Spinal cord (tissue), 10 donors: ENCODE measurements around the gene BDKRB2. TPM values are rescaled to one million over a fixed set of nuclear protein-coding genes. Genes with fewer than 3 reads are reported as not detected.

ENCODE experiments used
- DNase-seq, 6 donors: peaks; one replicate each; pipeline versions ENCODE4 v3.0.0 to v3.0.0-alpha.2; 2013 to 2015; ENCODE audit warnings: low spot score in 6 of 6, low read depth in 4 of 6
- H3K27ac ChIP-seq: one replicate; pipeline ENCODE4 v1.5.1; 2013; ENCODE audit warnings: low read depth, low read length, control low read depth
- H3K27me3 ChIP-seq: one replicate; pipeline ENCODE4 v1.6.1; 2013; ENCODE audit warnings: low read length; ENCODE audit not compliant: control insufficient read depth, insufficient read depth
- H3K36me3 ChIP-seq: one replicate; pipeline ENCODE4 v1.6.1; 2013; ENCODE audit warnings: low read length; ENCODE audit not compliant: control insufficient read depth, insufficient read depth
- H3K4me1 ChIP-seq: one replicate; pipeline ENCODE4 v1.6.1; 2013; ENCODE audit warnings: low read length; ENCODE audit not compliant: control insufficient read depth, insufficient read depth
- H3K4me3 ChIP-seq: one replicate; pipeline ENCODE4 v1.5.1; 2013; ENCODE audit warnings: low read depth, low read length, control low read depth
- H3K9me3 ChIP-seq: one replicate; pipeline ENCODE4 v1.6.1; 2013; ENCODE audit warnings: low read length; ENCODE audit not compliant: control insufficient read depth, insufficient read depth
- WGBS: methylation state at CpG from one replicate; pipeline ENCODE4 v1.1.5; 2013; ENCODE audit warnings: missing lambda C conversion rate; ENCODE audit not compliant: insufficient coverage; 5-methylcytosine and 5-hydroxymethylcytosine counted together
- polyA plus RNA-seq, 2 donors: library from polyadenylated mRNA; unstranded; fragments of 120-200 nt; gene quantifications; one replicate each; pipeline ENCODE4 v1.2.1, GENCODE V29; 2013; ENCODE audit not compliant: insufficient read length in 2 of 2
- total RNA-seq, 2 donors: library from RNA; depleted of rRNA in 1 of 2; stranded (reverse); fragments of 120-200 nt in 1 of 2; fragments of >200 nt in 1 of 2; gene quantifications; one replicate each; pipeline versions ENCODE4 v1.2.3 to v1.2.4, GENCODE V29; 2013 to 2014
- donor health status: healthy.

BDKRB2 gene
- total and polyA plus RNA-seq, 4 donors = 1.3 to 3.4 (median 2.1) TPM

- no peak for DNase-seq
- 100% methylated on average over 3 of the region's 5 CpGs for WGBS
Observed at GRCh38 chr14:96164861-96165490, 39.7 kb upstream of the BDKRB2 start.

GRCh38 chr14:96165493-96166436 is 38.9 kb upstream of the BDKRB2 start:
- no peak for DNase-seq
- Histone ChIP-seq H3K27ac (no peak overlapping the region), H3K36me3 (no peaks in the 10 kb centered on the region), H3K27me3 (no peaks in the 10 kb centered on the region), H3K4me1 (no peaks in the 10 kb centered on the region), H3K9me3 (no peaks in the 10 kb centered on the region), H3K4me3 (no peak overlapping the region)
- 59% methylated on average over 7 of the region's 12 CpGs for WGBS

More at GRCh38 chr14:96164861-96165490, 39.7 kb upstream of the BDKRB2 start:
- H3K4me3 ChIP-seq = no peak overlapping the region
- H3K27ac ChIP-seq = no peak overlapping the region
- no peaks in the 10 kb centered on the region for H3K27me3 ChIP-seq
- H3K36me3 ChIP-seq = no peaks in the 10 kb centered on the region
- H3K9me3 ChIP-seq = no peaks in the 10 kb centered on the region
- H3K4me1 ChIP-seq = no peaks in the 10 kb centered on the region

GRCh38 chr14:96166461-96167223 is 38.0 kb upstream of the BDKRB2 start:
- H3K4me1 ChIP-seq = no peaks in the 10 kb centered on the region
- H3K27ac ChIP-seq = no peak overlapping the region
- H3K4me3 ChIP-seq = no peak overlapping the region
- H3K9me3 ChIP-seq = no peaks in the 10 kb centered on the region
- H3K36me3 ChIP-seq = no peaks in the 10 kb centered on the region
- 98% methylated on average over 7 of the region's 10 CpGs for WGBS
- no peak for DNase-seq
- H3K27me3 ChIP-seq = no peaks in the 10 kb centered on the region

GRCh38 chr14:96167224-96168148 is 37.2 kb upstream of the BDKRB2 start:
- Histone ChIP-seq H3K27me3 (no peaks in the 10 kb centered on the region), H3K9me3 (no peaks in the 10 kb centered on the region), H3K4me3 (no peak overlapping the region), H3K27ac (no peak overlapping the region), H3K4me1 (no peaks in the 10 kb centered on the region), H3K36me3 (no peaks in the 10 kb centered on the region)
- no peak for DNase-seq
- 91% methylated on average over 2 of the region's 8 CpGs for WGBS

DNA sequence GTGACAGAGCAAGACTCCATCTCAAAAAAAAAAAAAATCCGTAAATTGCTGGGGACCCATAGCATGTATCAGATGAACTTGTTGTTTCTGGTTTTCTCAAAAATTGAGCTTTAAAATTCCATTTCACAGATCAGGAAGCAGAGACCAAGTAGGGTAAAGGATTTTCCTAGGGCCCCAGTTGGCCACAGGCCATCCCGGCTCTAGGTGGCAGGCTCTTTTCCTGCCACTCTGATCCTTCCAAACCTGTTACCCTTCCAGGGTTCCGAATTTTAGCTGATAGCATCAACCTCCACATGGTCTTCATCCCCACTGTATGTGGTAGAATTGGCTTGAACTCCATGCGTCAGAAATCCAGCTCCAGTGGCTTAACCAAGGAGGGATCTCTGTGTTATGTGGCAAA is 36.1 kb upstream of the BDKRB2 start:
- no peaks in the 10 kb centered on the region for H3K36me3 ChIP-seq
- DNase-seq = no peak
- H3K4me1 ChIP-seq = no peaks in the 10 kb centered on the region
- H3K9me3 ChIP-seq = no peaks in the 10 kb centered on the region
- no peak overlapping the region for H3K27ac ChIP-seq
- 100% methylated on average over 1 of the region's 4 CpGs for WGBS
- no peak overlapping the region for H3K4me3 ChIP-seq
- H3K27me3 ChIP-seq = no peaks in the 10 kb centered on the region

DNA sequence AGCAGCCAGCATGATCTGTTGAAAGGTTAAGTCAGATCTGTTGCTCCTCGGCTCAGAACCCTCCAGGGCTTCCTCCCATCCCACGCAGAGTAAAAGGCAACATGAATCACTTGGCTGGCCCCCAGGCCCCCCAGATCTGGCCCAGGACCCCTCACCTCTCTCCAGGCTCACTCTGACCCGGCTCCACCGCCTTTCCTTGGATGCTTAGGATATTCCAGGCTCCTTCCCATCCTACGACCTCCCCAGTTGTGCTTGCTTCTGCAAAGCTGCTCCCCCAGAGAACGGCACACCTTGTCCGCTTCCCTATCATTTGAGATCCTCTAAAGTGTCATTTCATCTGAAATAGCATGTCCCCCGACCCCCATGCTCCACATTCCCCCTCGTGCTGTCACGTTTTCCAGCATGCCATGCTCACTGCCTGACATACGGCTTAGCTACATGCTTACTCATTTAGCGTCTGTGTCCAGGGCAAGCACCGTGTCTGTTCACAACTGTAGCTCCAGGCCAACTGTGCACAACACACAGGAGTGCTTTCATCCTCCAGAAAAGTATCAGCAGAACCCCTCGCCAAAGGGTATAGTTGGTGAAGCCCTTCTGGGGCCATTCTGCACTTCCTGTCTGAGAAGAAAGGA is 33.6 kb upstream of the BDKRB2 start:
- 71% methylated on average over 13 of the region's 14 CpGs for WGBS
- Histone ChIP-seq H3K27me3 (no peaks in the 10 kb centered on the region), H3K27ac (no peak overlapping the region), H3K4me1 (no peaks in the 10 kb centered on the region), H3K36me3 (no peaks in the 10 kb centered on the region), H3K9me3 (no peaks in the 10 kb centered on the region), H3K4me3 (no peak overlapping the region)
- DNase-seq = peak in 1 of 6 donors; percentile 48

GRCh38 chr14:96173636-96174475 is 30.8 kb upstream of the BDKRB2 start:
- DNase-seq = no peak
- no peak overlapping the region for H3K4me3 ChIP-seq
- H3K36me3 ChIP-seq = no peaks in the 10 kb centered on the region
- no peak overlapping the region for H3K27ac ChIP-seq
- no peaks in the 10 kb centered on the region for H3K9me3 ChIP-seq
- WGBS = 95% methylated on average over 21 of the region's 21 CpGs
- no peaks in the 10 kb centered on the region for H3K27me3 ChIP-seq
- H3K4me1 ChIP-seq = peaks cover 18% of the 10 kb centered on the region

GRCh38 chr14:96176275-96176674 is 28.4 kb upstream of the BDKRB2 start:
- no peaks in the 10 kb centered on the region for H3K36me3 ChIP-seq
- H3K4me3 ChIP-seq = no peak overlapping the region
- peaks cover 24% of the 10 kb centered on the region for H3K4me1 ChIP-seq
- no peak overlapping the region for H3K27ac ChIP-seq
- no peaks in the 10 kb centered on the region for H3K27me3 ChIP-seq
- H3K9me3 ChIP-seq = no peaks in the 10 kb centered on the region
- no peak for DNase-seq
- 80% methylated on average over 1 of the region's 2 CpGs for WGBS
